Mucosa of rectum (tissue), 2 donors: Measurements from ENCODE around the gene ALG5.

ENCODE experiments used
- H3K27ac ChIP-seq, 2 donors: one replicate each; pipeline ENCODE4 v1.7.0; 2013; ENCODE audit warnings: inconsistent platforms in 2 of 2, low read depth in 2 of 2, low read length in 2 of 2
- H3K27me3 ChIP-seq, 2 donors: one replicate each; pipeline ENCODE4 v1.7.0; 2013; ENCODE audit warnings: low read length in 2 of 2; ENCODE audit not compliant: control insufficient read depth in 2 of 2, insufficient read depth in 2 of 2
- H3K36me3 ChIP-seq, 2 donors: one replicate each; pipeline ENCODE4 v1.7.0; 2013; ENCODE audit warnings: low read length in 2 of 2; ENCODE audit not compliant: control insufficient read depth in 2 of 2, insufficient read depth in 2 of 2
- H3K4me1 ChIP-seq, 2 donors: one replicate each; pipeline ENCODE4 v1.7.0; 2013; ENCODE audit warnings: low read length in 2 of 2, mild to moderate bottlenecking in 1 of 2; ENCODE audit not compliant: control insufficient read depth in 2 of 2, insufficient read depth in 2 of 2
- H3K4me3 ChIP-seq, 2 donors: one replicate each; pipeline ENCODE4 v1.7.0; 2013; ENCODE audit warnings: low read length in 2 of 2
- H3K9ac ChIP-seq, 2 donors: one replicate each; pipeline ENCODE4 v1.7.0; 2013; ENCODE audit warnings: low read length in 2 of 2, low read depth in 1 of 2, mild to moderate bottlenecking in 1 of 2
- H3K9me3 ChIP-seq, 2 donors: one replicate each; pipeline ENCODE4 v1.7.0; 2013; ENCODE audit warnings: low read length in 2 of 2; ENCODE audit not compliant: control insufficient read depth in 2 of 2
- donor health status: healthy.
- donor health status: Normal muscosa, but diverticular disease.

The ALG5 gene

GRCh38 chr13:36986462-36987240 lies 12.5 kb downstream of the ALG5 start:
- H3K4me1 ChIP-seq: no peaks in the 10 kb centered on the region

GRCh38 chr13:36981156-36981743 lies 17.9 kb downstream of the ALG5 start:
- H3K9ac ChIP-seq: no peak overlapping the region

More at GRCh38 chr13:36986462-36987240, 12.5 kb downstream of the ALG5 start:
- Histone ChIP-seq H3K36me3 (peaks cover 55 to 81% of the 10 kb centered on the region in 2 donors), H3K27ac (no peak overlapping the region), H3K9me3 (no peaks in the 10 kb centered on the region), H3K4me3 (no peak overlapping the region), H3K9ac (no peak overlapping the region), H3K27me3 (no peaks in the 10 kb centered on the region)

GRCh38 chr13:36979361-36980050 lies 19.6 kb downstream of the ALG5 start:
- no peak overlapping the region for H3K4me3 ChIP-seq
- no peak overlapping the region for H3K9ac ChIP-seq
- no peaks in the 10 kb centered on the region for H3K27me3 ChIP-seq
- peaks cover 15 to 33% of the 10 kb centered on the region in 2 donors for H3K36me3 ChIP-seq
- no peaks in the 10 kb centered on the region for H3K4me1 ChIP-seq
- H3K27ac ChIP-seq: no peak overlapping the region
- H3K9me3 ChIP-seq: no peaks in the 10 kb centered on the region

More at GRCh38 chr13:36981156-36981743, 17.9 kb downstream of the ALG5 start:
- Histone ChIP-seq H3K4me3 (no peak overlapping the region), H3K4me1 (no peaks in the 10 kb centered on the region), H3K36me3 (peaks cover 8 to 32% of the 10 kb centered on the region in 2 donors), H3K9me3 (no peaks in the 10 kb centered on the region), H3K27me3 (no peaks in the 10 kb centered on the region), H3K27ac (no peak overlapping the region)

GRCh38 chr13:36975172-36975571 lies 24.0 kb downstream of the ALG5 start:
- H3K36me3 ChIP-seq: peaks cover 10 to 19% of the 10 kb centered on the region in 2 donors
- no peaks in the 10 kb centered on the region for H3K27me3 ChIP-seq
- H3K4me3 ChIP-seq: no peak overlapping the region

GRCh38 chr13:36973621-36974295 lies 25.4 kb downstream of the ALG5 start:
- H3K4me3 ChIP-seq: no peak overlapping the region
- H3K4me1 ChIP-seq: no peaks in the 10 kb centered on the region
- no peaks in the 10 kb centered on the region for H3K27me3 ChIP-seq
- H3K9me3 ChIP-seq: no peaks in the 10 kb centered on the region
- H3K27ac ChIP-seq: no peak overlapping the region
- H3K9ac ChIP-seq: no peak overlapping the region
- H3K36me3 ChIP-seq: peaks cover 13 to 23% of the 10 kb centered on the region in 2 donors

More at GRCh38 chr13:36975172-36975571, 24.0 kb downstream of the ALG5 start:
- Histone ChIP-seq H3K9ac (no peak overlapping the region), H3K9me3 (no peaks in the 10 kb centered on the region), H3K27ac (no peak overlapping the region), H3K4me1 (no peaks in the 10 kb centered on the region)

- Histone ChIP-seq H3K27me3 (no peaks in the 10 kb centered on the region), H3K27ac (no peak overlapping the region), H3K4me3 (no peak overlapping the region), H3K36me3 (peaks cover 19 to 27% of the 10 kb centered on the region in 2 donors), H3K9me3 (no peaks in the 10 kb centered on the region), H3K9ac (no peak overlapping the region), H3K4me1 (no peaks in the 10 kb centered on the region)
These were observed 26.1 kb downstream of the ALG5 start for GRCh38 chr13:36973009-36973408.

GRCh38 chr13:36966404-36966803 lies 32.7 kb downstream of the ALG5 start:
- Histone ChIP-seq H3K27me3 (no peaks in the 10 kb centered on the region), H3K9ac (no peak overlapping the region), H3K27ac (no peak overlapping the region), H3K4me3 (no peak overlapping the region), H3K36me3 (peaks cover 34 to 40% of the 10 kb centered on the region in 2 donors), H3K4me1 (no peaks in the 10 kb centered on the region), H3K9me3 (no peaks in the 10 kb centered on the region)

GRCh38 chr13:36965767-36966166 lies 33.4 kb downstream of the ALG5 start:
- Histone ChIP-seq H3K4me1 (no peaks in the 10 kb centered on the region), H3K9ac (no peak overlapping the region), H3K9me3 (no peaks in the 10 kb centered on the region), H3K27ac (no peak overlapping the region), H3K27me3 (no peaks in the 10 kb centered on the region), H3K36me3 (peaks cover 38 to 40% of the 10 kb centered on the region in 2 donors), H3K4me3 (no peak overlapping the region)

GRCh38 chr13:36959456-36960116 lies 39.6 kb downstream of the ALG5 start:
- Histone ChIP-seq H3K4me1 (no peaks in the 10 kb centered on the region), H3K36me3 (peaks cover 18 to 28% of the 10 kb centered on the region in 2 donors), H3K9me3 (no peaks in the 10 kb centered on the region), H3K27ac (no peak overlapping the region), H3K9ac (no peak overlapping the region), H3K27me3 (no peaks in the 10 kb centered on the region), H3K4me3 (no peak overlapping the region)
